Activated naive CD8-positive, alpha-beta T cell (primary cell): ENCODE results near the gene OR4S2.

ENCODE experiments used
- H3K27ac Mint-ChIP-seq: one replicate; pipeline ENCODE4 v1.8.0; 2021; ENCODE audit warnings: mixed read lengths
- H3K27me3 Mint-ChIP-seq: one replicate; pipeline ENCODE4 v1.8.0; 2021; ENCODE audit warnings: mixed read lengths
- H3K36me3 Mint-ChIP-seq: one replicate; pipeline ENCODE4 v1.8.0; 2021; ENCODE audit warnings: mixed read lengths
- H3K4me1 Mint-ChIP-seq: one replicate; pipeline ENCODE4 v1.8.0; 2021; ENCODE audit warnings: low read depth, mixed read lengths
- H3K4me3 Mint-ChIP-seq: one replicate; pipeline ENCODE4 v1.8.0; 2021; ENCODE audit warnings: mild to moderate bottlenecking, mixed read lengths
- H3K9me3 Mint-ChIP-seq: one replicate; pipeline ENCODE4 v1.8.0; 2021; ENCODE audit warnings: low read depth, mixed read lengths

Gene OR4S2

GRCh38 chr11:55648027-55648426, at the start of gene OR4S2:
TSS of gene OR4S2 (plus strand) at chr11:55648327. CDS start at chr11:55650904, 2,577 bp downstream.
- Mint-ChIP-seq H3K4me1 (no peaks in the 10 kb centered on the region), H3K4me3 (no peak within 1 kb of the TSS), H3K9me3 (peaks cover 19% of the 10 kb centered on the region), H3K27ac (no peak within 1 kb of the TSS), H3K36me3 (no peaks in the 10 kb centered on the region), H3K27me3 (no peaks in the 10 kb centered on the region)

GRCh38 chr11:55607545-55607944, 40.6 kb upstream of the OR4S2 start, which contains the start of gene OR4C11:
TSS of gene OR4C11 (minus strand) at chr11:55607645. CDS start at chr11:55604373, 3,272 bp downstream.
- Mint-ChIP-seq H3K27me3 (no peaks in the 10 kb centered on the region), H3K4me3 (no peak within 1 kb of the TSS), H3K36me3 (no peaks in the 10 kb centered on the region), H3K9me3 (peaks cover 12% of the 10 kb centered on the region), H3K4me1 (no peaks in the 10 kb centered on the region), H3K27ac (no peak within 1 kb of the TSS)

- peaks cover 17% of the 10 kb centered on the region for H3K9me3 Mint-ChIP-seq
- H3K27me3 Mint-ChIP-seq = no peaks in the 10 kb centered on the region
- H3K36me3 Mint-ChIP-seq = no peaks in the 10 kb centered on the region
These were observed 23.6 kb upstream of the OR4S2 start for GRCh38 chr11:55624531-55624930.

GRCh38 chr11:55634813-55635212, 13.3 kb upstream of the OR4S2 start, which contains the start of gene OR4P4:
TSS of gene OR4P4 (plus strand) at chr11:55635113.
- Mint-ChIP-seq H3K9me3 (peaks cover 7% of the 10 kb centered on the region), H3K4me1 (no peaks in the 10 kb centered on the region), H3K27ac (no peak within 1 kb of the TSS), H3K36me3 (no peaks in the 10 kb centered on the region), H3K27me3 (no peaks in the 10 kb centered on the region), H3K4me3 (no peak within 1 kb of the TSS)

More at GRCh38 chr11:55624531-55624930, 23.6 kb upstream of the OR4S2 start:
- H3K27ac Mint-ChIP-seq = no peak overlapping the region
- no peak overlapping the region for H3K4me3 Mint-ChIP-seq
- H3K4me1 Mint-ChIP-seq = no peaks in the 10 kb centered on the region

GRCh38 chr11:55652560-55652959, 4.4 kb downstream of the OR4S2 start:
- H3K36me3 Mint-ChIP-seq = no peaks in the 10 kb centered on the region
- peaks cover 18% of the 10 kb centered on the region for H3K9me3 Mint-ChIP-seq
- H3K4me3 Mint-ChIP-seq = no peak overlapping the region

GRCh38 chr11:55655096-55655495, 7.0 kb downstream of the OR4S2 start:
- no peaks in the 10 kb centered on the region for H3K36me3 Mint-ChIP-seq
- no peak overlapping the region for H3K4me3 Mint-ChIP-seq
- no peaks in the 10 kb centered on the region for H3K4me1 Mint-ChIP-seq
- no peaks in the 10 kb centered on the region for H3K27me3 Mint-ChIP-seq
- H3K27ac Mint-ChIP-seq = no peak overlapping the region
- peaks cover 27% of the 10 kb centered on the region for H3K9me3 Mint-ChIP-seq

More at GRCh38 chr11:55652560-55652959, 4.4 kb downstream of the OR4S2 start:
- Mint-ChIP-seq H3K27me3 (no peaks in the 10 kb centered on the region), H3K27ac (no peak overlapping the region), H3K4me1 (no peaks in the 10 kb centered on the region)

- peaks cover 27% of the 10 kb centered on the region for H3K9me3 Mint-ChIP-seq
- H3K36me3 Mint-ChIP-seq = no peaks in the 10 kb centered on the region
- H3K4me1 Mint-ChIP-seq = no peaks in the 10 kb centered on the region
- H3K27ac Mint-ChIP-seq = no peak overlapping the region
- H3K27me3 Mint-ChIP-seq = no peaks in the 10 kb centered on the region
- no peak overlapping the region for H3K4me3 Mint-ChIP-seq
These were observed 10.0 kb downstream of the OR4S2 start for GRCh38 chr11:55658031-55658573.

- Mint-ChIP-seq H3K36me3 (no peaks in the 10 kb centered on the region), H3K9me3 (peaks cover 27% of the 10 kb centered on the region), H3K4me3 (no peak overlapping the region), H3K27ac (no peak overlapping the region), H3K27me3 (no peaks in the 10 kb centered on the region), H3K4me1 (no peaks in the 10 kb centered on the region)
These were observed 10.5 kb downstream of the OR4S2 start for GRCh38 chr11:55658608-55659007.

GRCh38 chr11:55661901-55662300, 13.8 kb downstream of the OR4S2 start, which contains the start of gene OR4C6:
TSS of gene OR4C6 (plus strand) at chr11:55662201. CDS start at chr11:55665167, 2,966 bp downstream.
- H3K36me3 Mint-ChIP-seq = no peaks in the 10 kb centered on the region
- no peaks in the 10 kb centered on the region for H3K4me1 Mint-ChIP-seq
- H3K27me3 Mint-ChIP-seq = no peaks in the 10 kb centered on the region
- peaks cover 17% of the 10 kb centered on the region for H3K9me3 Mint-ChIP-seq
- H3K4me3 Mint-ChIP-seq = no peak within 1 kb of the TSS
- no peak within 1 kb of the TSS for H3K27ac Mint-ChIP-seq

- Mint-ChIP-seq H3K27ac (no peak overlapping the region), H3K9me3 (no peaks in the 10 kb centered on the region), H3K4me1 (no peaks in the 10 kb centered on the region), H3K4me3 (no peak overlapping the region), H3K36me3 (no peaks in the 10 kb centered on the region), H3K27me3 (no peaks in the 10 kb centered on the region)
These were observed 21.2 kb downstream of the OR4S2 start for GRCh38 chr11:55669376-55669775.

- H3K9me3 Mint-ChIP-seq = peaks cover 9% of the 10 kb centered on the region
- no peaks in the 10 kb centered on the region for H3K27me3 Mint-ChIP-seq
- no peaks in the 10 kb centered on the region for H3K4me1 Mint-ChIP-seq
- H3K4me3 Mint-ChIP-seq = no peak overlapping the region
- no peak overlapping the region for H3K27ac Mint-ChIP-seq
- H3K36me3 Mint-ChIP-seq = no peaks in the 10 kb centered on the region
These were observed 25.7 kb downstream of the OR4S2 start for GRCh38 chr11:55673860-55674259.

GRCh38 chr11:55697817-55698216, 49.7 kb downstream of the OR4S2 start:
- H3K27me3 Mint-ChIP-seq = no peaks in the 10 kb centered on the region
- no peaks in the 10 kb centered on the region for H3K4me1 Mint-ChIP-seq
- no peak overlapping the region for H3K4me3 Mint-ChIP-seq
- H3K36me3 Mint-ChIP-seq = no peaks in the 10 kb centered on the region
- peaks cover 4% of the 10 kb centered on the region for H3K9me3 Mint-ChIP-seq
- H3K27ac Mint-ChIP-seq = no peak overlapping the region

GRCh38 chr11:55701429-55701828, 53.3 kb downstream of the OR4S2 start:
- Mint-ChIP-seq H3K27ac (no peak overlapping the region), H3K4me3 (no peak overlapping the region), H3K27me3 (no peaks in the 10 kb centered on the region), H3K9me3 (peaks cover 13% of the 10 kb centered on the region), H3K36me3 (no peaks in the 10 kb centered on the region), H3K4me1 (no peaks in the 10 kb centered on the region)
